ENCODE measurements around the gene GPC5.
"Not testable (repeated sequence)": the region's sequence is repeated elsewhere in the genome, so short reads cannot be mapped to it uniquely, and the experiment has no call there.

Gene GPC5

GRCh38 chr13:92196591-92197256 lies 798.3 kb downstream of the GPC5 start:
- DNase-seq = no peak

GRCh38 chr13:92197669-92198068 lies 799.2 kb downstream of the GPC5 start:
- no peak for DNase-seq

- no peak for DNase-seq
Observed at GRCh38 chr13:92218615-92219014, 820.2 kb downstream of the GPC5 start.

GRCh38 chr13:92221916-92222315 lies 823.5 kb downstream of the GPC5 start:
- DNase-seq = no peak

- DNase-seq = no peak
Observed at GRCh38 chr13:92224052-92224821, 825.8 kb downstream of the GPC5 start.

- no peak for DNase-seq
Observed at GRCh38 chr13:92224825-92225224, 826.4 kb downstream of the GPC5 start.

GRCh38 chr13:92225861-92226260 lies 827.4 kb downstream of the GPC5 start:
- no peak for DNase-seq

- no peak for DNase-seq
Observed at GRCh38 chr13:92232871-92233270, 834.5 kb downstream of the GPC5 start.

GRCh38 chr13:92251671-92252210 lies 853.3 kb downstream of the GPC5 start:
- no peak for DNase-seq

GRCh38 chr13:92255526-92255925 lies 857.1 kb downstream of the GPC5 start:
- DNase-seq = no peak

- no peak for DNase-seq
Observed at GRCh38 chr13:92256211-92256610, 857.8 kb downstream of the GPC5 start.

- DNase-seq = no peak
Observed at GRCh38 chr13:92259046-92259445, 860.6 kb downstream of the GPC5 start.

- DNase-seq = no peak
Observed at GRCh38 chr13:92259523-92259922, 861.1 kb downstream of the GPC5 start.

- DNase-seq = no peak
Observed at GRCh38 chr13:92260363-92260762, 861.9 kb downstream of the GPC5 start.

GRCh38 chr13:92262100-92262788 lies 863.8 kb downstream of the GPC5 start:
- no peak for DNase-seq

- no peak for DNase-seq
Observed at GRCh38 chr13:92265408-92265807, 867.0 kb downstream of the GPC5 start.

- no peak for DNase-seq
Observed at GRCh38 chr13:92270990-92271389, 872.6 kb downstream of the GPC5 start.

- DNase-seq = no peak
Observed at GRCh38 chr13:92272177-92272576, 873.8 kb downstream of the GPC5 start.

GRCh38 chr13:92280986-92281385 lies 882.6 kb downstream of the GPC5 start:
- not testable (repeated sequence) for DNase-seq

GRCh38 chr13:92290718-92291307 lies 892.4 kb downstream of the GPC5 start:
- not testable (repeated sequence) for DNase-seq

GRCh38 chr13:92294533-92294932 lies 896.1 kb downstream of the GPC5 start:
- not testable (repeated sequence) for DNase-seq

GRCh38 chr13:92296154-92296671 lies 897.8 kb downstream of the GPC5 start:
- not testable (repeated sequence) for DNase-seq

All from CD4-positive, alpha-beta T cell treated with Interleukin-6 for 4 hours (primary cell).